Left renal cortex interstitium (tissue), 4 donors: ENCODE measurements around the gene LMX1A. TPM values are rescaled to one million over a fixed set of nuclear protein-coding genes. Genes with fewer than 3 reads are reported as not detected.
A peak's percentile ranks its signal among the peaks of the same experiment; 100 is the strongest.

Source experiments
- DNase-seq, 4 donors: peaks; one replicate each; pipeline ENCODE4 v3.0.0-alpha.2; 2013; ENCODE audit warnings: low read depth in 4 of 4, low spot score in 2 of 4, missing footprints in 1 of 4
- polyA plus RNA-seq, 4 donors: library from polyadenylated mRNA; unstranded; fragments of 120-200 nt; gene quantifications; one replicate each; pipeline ENCODE4 v1.2.1, GENCODE V29; 2013; ENCODE audit not compliant: insufficient read length in 4 of 4

LMX1A gene
- not detected for polyA plus RNA-seq

GRCh38 chr1:165355977-165356811, at the start of gene LMX1A:
TSS of gene LMX1A (minus strand) at chr1:165356715. CDS start at chr1:165355559, 1,156 bp downstream.
- DNase-seq, result no peak

- DNase-seq, result no peak
Observed at GRCh38 chr1:165403835-165404482, 47.4 kb upstream of the LMX1A start.

- DNase-seq, result no peak
Observed at GRCh38 chr1:165402517-165403111, 46.1 kb upstream of the LMX1A start.

DNA sequence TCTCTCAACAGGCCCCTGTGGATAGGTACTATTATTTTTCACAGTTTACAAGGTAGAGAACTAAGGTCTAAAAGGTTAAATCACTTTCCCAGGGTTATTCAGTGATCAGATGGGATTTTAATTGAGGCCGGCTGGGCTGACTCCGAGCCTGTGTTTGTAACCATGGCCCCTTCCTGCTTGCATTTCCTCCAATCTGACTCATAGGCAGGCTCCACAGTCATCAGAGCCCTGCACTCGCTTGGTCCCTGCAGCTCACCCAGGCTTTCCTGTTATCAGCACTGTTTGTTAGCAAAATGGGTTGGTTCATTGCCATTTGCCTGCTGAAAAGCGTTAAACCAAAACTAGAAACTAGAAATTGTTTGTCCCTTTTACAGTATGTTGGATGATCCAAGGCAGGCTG, 41.4 kb upstream of the LMX1A start:
- DNase-seq, result no peak

- DNase-seq, result no peak
Observed at GRCh38 chr1:165395901-165396300, 39.4 kb upstream of the LMX1A start.

DNA sequence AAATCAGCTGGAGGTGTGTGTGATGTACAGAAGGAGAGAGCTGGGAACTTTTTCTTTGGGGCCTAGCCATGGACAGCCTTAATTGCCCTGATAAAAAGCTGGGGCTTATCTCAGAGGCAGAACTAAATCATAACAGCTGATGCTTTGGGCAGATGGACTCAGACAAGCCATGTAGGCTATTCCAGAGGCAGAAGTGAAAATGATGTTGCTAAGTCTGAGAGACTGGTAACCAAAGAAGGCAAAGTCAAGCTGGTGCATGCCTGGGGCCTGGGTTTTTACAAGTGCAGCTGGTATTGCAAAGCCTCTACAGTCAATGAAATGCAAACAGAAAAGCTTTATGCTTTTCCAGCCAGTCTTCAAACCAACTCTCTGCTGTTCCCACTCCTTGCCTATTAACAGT, 39.0 kb upstream of the LMX1A start:
- DNase-seq, result no peak

- DNase-seq, result peak in 2 of 4 donors; percentile 64 to 68
Observed at GRCh38 chr1:165392634-165393571, 36.4 kb upstream of the LMX1A start.

DNA sequence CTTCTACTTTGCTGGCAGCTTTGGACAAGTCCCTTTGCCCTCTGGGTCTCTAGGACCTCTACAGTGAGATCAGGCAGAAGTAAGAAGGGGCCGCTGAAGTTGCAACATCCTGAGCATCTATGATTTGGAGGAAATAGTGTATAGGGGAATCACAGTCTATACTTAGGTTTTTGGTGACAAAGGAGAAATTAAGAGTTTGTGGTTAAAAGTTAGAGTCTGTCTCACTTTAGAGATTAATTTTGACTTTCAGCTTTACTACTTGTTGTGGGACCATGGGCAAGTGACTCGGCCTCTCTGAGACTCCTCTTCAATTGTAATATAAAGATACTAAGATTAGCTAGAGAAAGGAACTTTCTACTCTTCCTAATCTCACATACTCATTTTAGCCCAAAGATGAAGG, 33.1 kb upstream of the LMX1A start:
- DNase-seq, result no peak

- no peak for DNase-seq
Observed at GRCh38 chr1:165387961-165388360, 31.4 kb upstream of the LMX1A start.

DNA sequence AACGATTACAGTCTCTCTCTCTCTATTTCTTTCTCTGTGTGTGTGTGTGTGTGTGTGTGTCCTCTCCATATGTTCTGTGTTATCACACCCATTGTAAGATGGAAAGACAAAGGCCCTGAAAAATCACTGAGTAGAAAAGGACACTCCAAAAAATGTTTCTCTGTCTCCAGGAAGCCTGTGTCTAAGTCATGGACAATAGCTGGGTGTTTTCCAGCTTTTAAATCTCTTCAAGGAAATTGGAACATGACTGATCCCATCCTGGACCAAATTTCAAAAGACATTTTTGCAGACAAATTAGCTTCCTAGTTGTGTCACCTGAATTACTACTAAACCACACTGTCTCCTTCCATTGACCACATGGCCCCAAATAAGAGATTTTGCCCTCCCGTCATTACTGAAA, 31.0 kb upstream of the LMX1A start:
- DNase-seq, result no peak

- DNase-seq, result no peak
Observed at GRCh38 chr1:165383599-165384405, 27.3 kb upstream of the LMX1A start.

DNA sequence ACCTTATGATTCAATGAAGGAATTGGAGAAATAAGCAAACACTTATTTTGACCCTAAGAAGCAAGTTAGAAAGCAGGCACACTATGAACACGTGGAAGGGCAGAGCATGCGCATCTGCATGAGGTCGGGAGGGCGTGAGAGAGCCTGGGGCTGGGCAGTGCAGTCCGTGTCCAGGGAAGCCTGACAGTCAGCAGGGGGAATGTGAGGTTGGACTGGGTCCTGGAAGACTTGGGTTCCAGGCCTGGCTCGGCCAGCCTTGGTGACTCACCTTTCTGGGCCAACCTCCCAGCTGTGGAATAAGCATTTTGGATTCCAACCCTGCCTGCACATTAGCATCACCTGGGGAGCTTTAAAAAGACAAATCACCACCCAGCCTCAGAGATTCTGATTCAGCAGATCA, 26.6 kb upstream of the LMX1A start:
- no peak for DNase-seq

DNA sequence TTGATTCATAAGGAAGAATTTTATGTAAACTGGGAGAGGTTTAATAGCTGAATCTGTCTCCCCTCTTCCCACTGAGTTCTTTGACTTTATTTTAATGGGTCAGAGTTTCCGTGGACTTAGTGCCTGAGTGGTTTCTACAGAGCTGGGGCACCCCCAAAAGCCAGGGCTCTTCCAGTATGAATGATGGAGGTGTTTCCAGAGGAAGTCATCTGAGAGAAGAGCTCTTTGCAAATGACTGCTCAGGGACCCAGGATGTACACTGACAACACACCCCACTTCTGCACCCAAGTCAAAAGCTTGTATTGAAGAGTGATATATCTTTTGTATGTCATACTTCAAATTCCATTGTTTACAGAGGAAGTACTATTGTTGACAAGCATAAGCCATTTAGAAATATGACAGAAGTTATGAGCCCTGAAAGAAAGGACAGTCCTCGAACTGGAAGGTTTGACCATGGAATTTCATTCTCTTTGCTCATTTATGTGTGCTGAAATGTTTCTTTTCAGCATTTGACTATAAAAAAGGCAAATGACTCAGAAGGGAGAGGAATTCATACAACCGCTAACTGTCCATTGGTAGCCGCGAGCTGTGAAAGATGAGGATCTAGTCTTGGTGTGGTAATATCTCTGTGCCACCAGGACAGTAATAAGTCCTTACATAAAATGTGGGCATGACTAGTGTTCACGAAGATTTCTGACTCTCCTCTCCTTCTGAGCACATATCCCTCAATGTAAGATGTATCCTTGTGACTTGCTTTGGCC, 25.4 kb upstream of the LMX1A start:
- DNase-seq, result no peak

DNA sequence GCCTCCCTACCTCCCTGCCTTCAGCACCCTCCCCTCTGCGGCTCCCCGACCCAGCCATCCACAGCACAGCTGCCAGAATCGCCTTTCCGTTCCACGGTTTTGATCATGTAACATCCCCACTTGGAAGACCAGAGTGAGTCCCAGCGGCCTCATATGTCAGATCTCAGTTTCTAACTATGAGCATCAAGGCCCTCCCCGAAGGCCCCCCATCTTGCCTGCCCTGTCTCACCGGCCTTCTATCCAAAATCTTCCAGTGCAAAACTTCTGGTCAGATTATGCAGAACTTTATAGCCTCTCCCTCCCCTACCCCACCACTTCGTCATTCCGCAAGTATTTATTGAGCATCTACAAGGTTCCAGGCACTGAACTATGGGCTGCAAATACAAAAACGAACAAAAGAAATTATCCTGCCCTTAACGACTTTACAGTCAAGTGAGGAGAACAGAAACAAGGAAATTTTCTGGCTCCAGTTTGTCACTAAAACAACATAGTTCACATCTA, 20.3 kb upstream of the LMX1A start:
- DNase-seq, result no peak

- peak in 1 of 4 donors; percentile 69 for DNase-seq
Observed at GRCh38 chr1:165376041-165376810, 19.7 kb upstream of the LMX1A start.

DNA sequence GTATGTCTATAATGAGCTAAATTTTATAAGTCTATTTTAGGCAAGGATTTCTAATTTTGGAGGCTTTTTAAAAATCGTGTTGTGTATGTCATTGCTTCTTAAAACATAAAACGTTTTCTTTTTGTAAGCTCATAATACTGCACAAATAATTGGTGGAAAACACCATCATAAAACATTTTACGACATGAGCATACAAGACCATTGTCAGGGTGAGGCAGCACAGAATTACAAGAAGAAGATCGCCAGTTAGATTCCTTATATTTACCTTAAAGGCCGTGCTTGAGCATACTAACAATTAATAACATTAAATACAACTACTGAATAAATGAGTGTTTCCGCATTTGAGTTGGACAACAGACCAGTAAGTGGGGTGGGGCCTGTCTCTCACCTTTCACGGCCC, 19.1 kb upstream of the LMX1A start:
- no peak for DNase-seq

DNA sequence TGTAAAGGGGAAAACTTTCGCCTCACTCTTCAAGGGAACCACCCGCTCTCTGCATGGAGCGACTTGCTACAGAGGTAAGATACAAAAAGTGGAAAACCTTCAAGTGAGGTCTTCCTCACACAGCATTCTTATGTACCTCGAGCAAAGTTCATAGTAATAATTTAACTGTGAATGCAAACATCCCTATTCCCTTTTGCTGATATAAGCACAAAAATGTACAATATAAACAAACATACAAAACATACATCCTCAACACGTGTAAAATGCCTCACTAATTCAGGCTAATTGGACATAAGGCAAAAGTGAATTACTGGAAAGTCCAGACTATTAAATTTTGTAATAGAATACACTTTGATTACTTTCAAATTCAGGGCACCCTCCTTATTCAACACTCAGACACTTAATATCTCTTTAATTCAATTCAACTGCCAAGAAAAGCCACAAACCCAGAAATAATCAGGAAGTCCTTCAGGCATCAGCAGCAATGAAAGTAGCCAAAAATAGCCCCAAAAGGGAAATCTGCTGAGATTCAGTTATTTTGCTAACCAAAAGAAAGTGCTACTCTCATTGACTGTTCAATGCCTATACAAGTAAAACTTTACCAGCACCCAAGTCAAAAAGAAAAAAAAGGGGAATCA, 15.2 kb upstream of the LMX1A start:
- DNase-seq, result no peak
